ENCODE measurements around the gene SPATA2. TPM values are rescaled to one million over a fixed set of nuclear protein-coding genes. Genes with fewer than 3 reads are reported as not detected.

SPATA2 gene
- total and polyA plus RNA-seq, 2 of the 13 experiments (the other 11 are each of a cell fraction or from before 2014, with no cell fraction given): 3.2 to 8.7 TPM

DNA sequence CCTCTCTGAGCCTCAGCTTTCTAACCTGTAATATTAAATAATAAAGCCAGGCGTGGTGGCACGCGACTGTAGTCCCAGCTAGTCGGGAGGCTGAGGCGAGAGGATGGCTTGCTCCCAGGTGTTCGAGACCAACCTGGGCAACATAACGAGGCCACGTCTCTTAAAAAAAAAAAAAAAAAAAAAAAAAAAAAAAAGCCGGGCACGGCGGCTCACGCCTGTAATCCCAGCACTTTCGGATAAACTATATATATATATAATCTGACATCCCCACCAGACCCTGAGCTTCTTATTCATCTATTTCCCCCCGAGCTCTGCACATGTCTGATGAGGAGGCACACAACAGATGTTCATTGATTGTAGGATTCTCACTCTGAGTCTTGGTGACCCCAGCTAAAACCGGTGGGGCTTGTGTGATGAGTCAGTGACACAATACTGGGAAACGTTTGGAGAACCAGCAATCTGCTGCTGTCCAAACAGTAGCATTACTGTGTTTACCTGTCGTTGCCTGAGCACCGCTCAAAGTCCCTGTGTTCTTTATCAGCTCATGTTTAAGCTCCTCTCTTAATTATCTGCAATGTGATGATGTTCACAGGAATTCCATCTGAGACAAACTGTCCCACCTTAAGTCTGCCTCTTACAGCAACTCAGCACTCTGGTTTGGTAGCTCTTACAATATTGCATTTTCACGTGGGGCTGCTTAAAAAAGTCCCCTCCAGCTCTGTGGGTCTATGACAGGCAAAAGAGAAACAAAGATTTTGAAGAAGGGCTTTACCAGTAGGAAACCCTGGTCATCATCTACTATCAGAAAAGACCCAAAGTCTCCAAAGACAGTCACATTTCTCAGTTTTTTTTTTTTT is 1.0 kb upstream of the SPATA2 start (continued):
- no peak for TF ChIP-seq ZNF333 (CRISPR knock-in tag; IDR thresholded peaks at IDR 0.05; ENCODE audit: borderline replicate concordance)
- no peak for TF ChIP-seq NFE2 (CRISPR knock-in tag; IDR thresholded peaks at IDR 0.05)
- TF ChIP-seq AKAP8 (CRISPR knock-in tag; IDR thresholded peaks at IDR 0.05): peak; percentile 0
- peak; percentile 66 for TF ChIP-seq PHF20 (CRISPR knock-in tag; IDR thresholded peaks at IDR 0.05)
- TF ChIP-seq, protein P1, sequence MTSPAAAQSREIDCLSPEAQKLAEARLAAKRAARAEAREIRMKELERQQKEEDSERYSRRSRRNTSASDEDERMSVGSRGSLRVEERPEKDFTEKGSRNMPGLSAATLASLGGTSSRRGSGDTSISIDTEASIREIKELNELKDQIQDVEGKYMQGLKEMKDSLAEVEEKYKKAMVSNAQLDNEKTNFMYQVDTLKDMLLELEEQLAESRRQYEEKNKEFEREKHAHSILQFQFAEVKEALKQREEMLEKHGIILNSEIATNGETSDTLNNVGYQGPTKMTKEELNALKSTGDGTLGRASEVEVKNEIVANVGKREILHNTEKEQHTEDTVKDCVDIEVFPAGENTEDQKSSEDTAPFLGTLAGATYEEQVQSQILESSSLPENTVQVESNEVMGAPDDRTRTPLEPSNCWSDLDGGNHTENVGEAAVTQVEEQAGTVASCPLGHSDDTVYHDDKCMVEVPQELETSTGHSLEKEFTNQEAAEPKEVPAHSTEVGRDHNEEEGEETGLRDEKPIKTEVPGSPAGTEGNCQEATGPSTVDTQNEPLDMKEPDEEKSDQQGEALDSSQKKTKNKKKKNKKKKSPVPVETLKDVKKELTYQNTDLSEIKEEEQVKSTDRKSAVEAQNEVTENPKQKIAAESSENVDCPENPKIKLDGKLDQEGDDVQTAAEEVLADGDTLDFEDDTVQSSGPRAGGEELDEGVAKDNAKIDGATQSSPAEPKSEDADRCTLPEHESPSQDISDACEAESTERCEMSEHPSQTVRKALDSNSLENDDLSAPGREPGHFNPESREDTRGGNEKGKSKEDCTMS (CRISPR knock-in tag; conservative IDR thresholded peaks at IDR 0.05): no peak
- TF ChIP-seq, protein P2, sequence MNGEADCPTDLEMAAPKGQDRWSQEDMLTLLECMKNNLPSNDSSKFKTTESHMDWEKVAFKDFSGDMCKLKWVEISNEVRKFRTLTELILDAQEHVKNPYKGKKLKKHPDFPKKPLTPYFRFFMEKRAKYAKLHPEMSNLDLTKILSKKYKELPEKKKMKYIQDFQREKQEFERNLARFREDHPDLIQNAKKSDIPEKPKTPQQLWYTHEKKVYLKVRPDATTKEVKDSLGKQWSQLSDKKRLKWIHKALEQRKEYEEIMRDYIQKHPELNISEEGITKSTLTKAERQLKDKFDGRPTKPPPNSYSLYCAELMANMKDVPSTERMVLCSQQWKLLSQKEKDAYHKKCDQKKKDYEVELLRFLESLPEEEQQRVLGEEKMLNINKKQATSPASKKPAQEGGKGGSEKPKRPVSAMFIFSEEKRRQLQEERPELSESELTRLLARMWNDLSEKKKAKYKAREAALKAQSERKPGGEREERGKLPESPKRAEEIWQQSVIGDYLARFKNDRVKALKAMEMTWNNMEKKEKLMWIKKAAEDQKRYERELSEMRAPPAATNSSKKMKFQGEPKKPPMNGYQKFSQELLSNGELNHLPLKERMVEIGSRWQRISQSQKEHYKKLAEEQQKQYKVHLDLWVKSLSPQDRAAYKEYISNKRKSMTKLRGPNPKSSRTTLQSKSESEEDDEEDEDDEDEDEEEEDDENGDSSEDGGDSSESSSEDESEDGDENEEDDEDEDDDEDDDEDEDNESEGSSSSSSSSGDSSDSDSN (CRISPR knock-in tag; IDR thresholded peaks at IDR 0.05): 0 out of 2 replicates have a peak, but pooled peaks have one; percentile 10
- TF ChIP-seq ARNT (IDR thresholded peaks at IDR 0.05): no peak
- TF ChIP-seq, protein P3, sequence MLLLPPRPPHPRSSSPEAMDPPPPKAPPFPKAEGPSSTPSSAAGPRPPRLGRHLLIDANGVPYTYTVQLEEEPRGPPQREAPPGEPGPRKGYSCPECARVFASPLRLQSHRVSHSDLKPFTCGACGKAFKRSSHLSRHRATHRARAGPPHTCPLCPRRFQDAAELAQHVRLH (CRISPR knock-in tag; IDR thresholded peaks at IDR 0.05; ENCODE audit: borderline replicate concordance, low read depth): peak; percentile 18; the same call in 1 of the 2 replicates
- TF ChIP-seq, protein P4, sequence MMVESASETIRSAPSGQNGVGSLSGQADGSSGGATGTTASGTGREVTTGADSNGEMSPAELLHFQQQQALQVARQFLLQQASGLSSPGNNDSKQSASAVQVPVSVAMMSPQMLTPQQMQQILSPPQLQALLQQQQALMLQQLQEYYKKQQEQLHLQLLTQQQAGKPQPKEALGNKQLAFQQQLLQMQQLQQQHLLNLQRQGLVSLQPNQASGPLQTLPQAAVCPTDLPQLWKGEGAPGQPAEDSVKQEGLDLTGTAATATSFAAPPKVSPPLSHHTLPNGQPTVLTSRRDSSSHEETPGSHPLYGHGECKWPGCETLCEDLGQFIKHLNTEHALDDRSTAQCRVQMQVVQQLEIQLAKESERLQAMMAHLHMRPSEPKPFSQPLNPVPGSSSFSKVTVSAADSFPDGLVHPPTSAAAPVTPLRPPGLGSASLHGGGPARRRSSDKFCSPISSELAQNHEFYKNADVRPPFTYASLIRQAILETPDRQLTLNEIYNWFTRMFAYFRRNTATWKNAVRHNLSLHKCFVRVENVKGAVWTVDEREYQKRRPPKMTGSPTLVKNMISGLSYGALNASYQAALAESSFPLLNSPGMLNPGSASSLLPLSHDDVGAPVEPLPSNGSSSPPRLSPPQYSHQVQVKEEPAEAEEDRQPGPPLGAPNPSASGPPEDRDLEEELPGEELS (CRISPR knock-in tag; IDR thresholded peaks at IDR 0.05): peak; percentile 98
- peak; percentile 99 for TF ChIP-seq TBX2 (CRISPR knock-in tag; IDR thresholded peaks at IDR 0.05; ENCODE audit: borderline replicate concordance)
- no peak for TF ChIP-seq NPAS2 (CRISPR knock-in tag; IDR thresholded peaks at IDR 0.05; ENCODE audit: borderline replicate concordance)
- no peak for TF ChIP-seq EZH2 (conservative IDR thresholded peaks at IDR 0.05; ENCODE audit: low read depth, low read length)
- no peak for TF ChIP-seq SMAD1 (CRISPR knock-in tag; IDR thresholded peaks at IDR 0.05; ENCODE audit: borderline replicate concordance, low read depth)
- TF ChIP-seq PHF8 (CRISPR knock-in tag; IDR thresholded peaks at IDR 0.05): no peak
- peak; percentile 85; the same call in 1 of the 2 replicates for TF ChIP-seq ETV5 (CRISPR knock-in tag; IDR thresholded peaks at IDR 0.05; ENCODE audit: borderline replicate concordance)
- TF ChIP-seq ZC3H13 (CRISPR knock-in tag; IDR thresholded peaks at IDR 0.05): no peak; the same call in 1 of the 2 replicates
- TF ChIP-seq ATF7-NPFF (CRISPR knock-in tag; IDR thresholded peaks at IDR 0.05; ENCODE audit: low read depth): no peak
- TF ChIP-seq ZNF331 (CRISPR knock-in tag; IDR thresholded peaks at IDR 0.05): peak; percentile 99
- peak; percentile 94 for TF ChIP-seq MED1 (CRISPR knock-in tag; IDR thresholded peaks at IDR 0.05)
- no peak; the same call in 1 of the 2 replicates for TF ChIP-seq ZMYM2 (CRISPR knock-in tag; IDR thresholded peaks at IDR 0.05)
- TF ChIP-seq ZNF232 (CRISPR knock-in tag; IDR thresholded peaks at IDR 0.05; ENCODE audit: borderline replicate concordance): peak; percentile 61; the same call in 1 of the 2 replicates
- TF ChIP-seq ZNF260 (CRISPR knock-in tag; IDR thresholded peaks at IDR 0.05; ENCODE audit: borderline replicate concordance, low read depth): no peak
- TF ChIP-seq SUZ12 (IDR thresholded peaks at IDR 0.05; ENCODE audit: low read depth, low read length): no peak
- peak; percentile 98 for TF ChIP-seq FOXK2 (IDR thresholded peaks at IDR 0.05)

Data from HepG2 (cell line).